Measurements from ENCODE around the gene PROCR.

The PROCR gene

DNA sequence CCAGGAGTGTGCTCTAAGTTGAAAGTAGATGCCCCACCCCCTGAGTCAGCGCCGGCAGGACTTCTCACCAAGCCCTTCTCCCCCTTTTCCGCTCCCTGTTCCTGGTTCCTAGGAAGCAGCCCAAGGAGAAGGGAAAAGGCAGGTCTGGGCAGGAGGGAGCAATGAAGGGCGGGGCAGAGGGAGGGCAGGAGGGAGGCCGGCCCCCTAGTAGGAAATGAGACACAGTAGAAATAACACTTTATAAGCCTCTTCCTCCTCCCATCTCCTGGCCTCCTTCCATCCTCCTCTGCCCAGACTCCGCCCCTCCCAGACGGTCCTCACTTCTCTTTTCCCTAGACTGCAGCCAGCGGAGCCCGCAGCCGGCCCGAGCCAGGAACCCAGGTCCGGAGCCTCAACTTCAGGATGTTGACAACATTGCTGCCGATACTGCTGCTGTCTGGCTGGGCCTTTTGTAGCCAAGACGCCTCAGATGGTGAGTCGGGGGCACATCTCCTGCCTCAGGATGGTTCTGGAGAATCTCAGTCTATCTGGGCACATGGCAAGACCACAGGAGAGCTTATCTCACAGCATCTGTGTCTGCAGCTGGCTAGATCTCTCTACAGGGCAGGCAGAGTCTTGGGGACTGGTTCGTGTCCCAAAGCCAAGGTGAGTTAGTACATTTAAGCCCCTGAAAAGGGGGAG, at the start of gene PROCR:
PROCR (plus strand) TSS at position 320 of the 681 bp plus-strand sequence; CDS start at position 403, 83 bp downstream.
- H3K4me3 ChIP-seq (replicated peaks in 1 of 2; ENCODE audit: low read depth in 2 of 2, low read length in 2 of 2) = peak within 1 kb of the TSS; percentile 50 to 56

DNA sequence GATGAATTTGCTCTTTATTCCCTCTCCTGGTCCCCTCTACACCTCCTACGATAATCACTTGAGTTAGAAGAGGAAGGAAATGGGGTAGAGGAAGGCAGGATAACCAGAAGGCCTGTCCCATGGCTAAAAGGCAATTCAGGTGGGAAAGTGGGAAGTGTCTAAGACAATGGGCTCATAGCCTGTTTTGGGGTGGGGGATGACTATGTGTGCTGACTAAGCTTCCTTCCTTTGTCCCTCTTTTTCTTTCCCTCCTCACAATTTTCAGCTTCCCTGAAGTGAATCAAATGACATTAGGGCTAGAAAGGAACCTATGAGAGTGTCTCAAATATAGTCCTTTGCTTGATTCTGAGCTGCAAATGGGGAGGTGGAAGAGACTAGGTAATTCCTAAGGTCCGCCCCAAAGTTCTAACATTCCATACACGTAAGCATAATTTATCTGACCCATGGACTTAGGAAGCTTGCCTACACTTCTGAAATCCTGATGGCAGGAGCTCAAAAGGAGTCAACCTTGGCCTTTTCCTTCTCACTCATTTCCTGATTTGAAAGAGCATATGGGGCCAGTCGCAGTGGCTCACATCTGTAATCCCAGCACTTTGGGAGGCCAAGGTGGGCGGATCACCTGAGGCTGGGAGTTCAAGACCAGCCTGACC, 49.0 kb upstream of the PROCR start:
- TF ChIP-seq, protein P1, sequence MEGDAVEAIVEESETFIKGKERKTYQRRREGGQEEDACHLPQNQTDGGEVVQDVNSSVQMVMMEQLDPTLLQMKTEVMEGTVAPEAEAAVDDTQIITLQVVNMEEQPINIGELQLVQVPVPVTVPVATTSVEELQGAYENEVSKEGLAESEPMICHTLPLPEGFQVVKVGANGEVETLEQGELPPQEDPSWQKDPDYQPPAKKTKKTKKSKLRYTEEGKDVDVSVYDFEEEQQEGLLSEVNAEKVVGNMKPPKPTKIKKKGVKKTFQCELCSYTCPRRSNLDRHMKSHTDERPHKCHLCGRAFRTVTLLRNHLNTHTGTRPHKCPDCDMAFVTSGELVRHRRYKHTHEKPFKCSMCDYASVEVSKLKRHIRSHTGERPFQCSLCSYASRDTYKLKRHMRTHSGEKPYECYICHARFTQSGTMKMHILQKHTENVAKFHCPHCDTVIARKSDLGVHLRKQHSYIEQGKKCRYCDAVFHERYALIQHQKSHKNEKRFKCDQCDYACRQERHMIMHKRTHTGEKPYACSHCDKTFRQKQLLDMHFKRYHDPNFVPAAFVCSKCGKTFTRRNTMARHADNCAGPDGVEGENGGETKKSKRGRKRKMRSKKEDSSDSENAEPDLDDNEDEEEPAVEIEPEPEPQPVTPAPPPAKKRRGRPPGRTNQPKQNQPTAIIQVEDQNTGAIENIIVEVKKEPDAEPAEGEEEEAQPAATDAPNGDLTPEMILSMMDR (IDR thresholded peaks at IDR 0.05; ENCODE audit: low read depth, low read length) = no peak
- peak; percentile 47 to 53 for DNase-seq (ENCODE audit: low read depth in 2 of 2)
- H3K4me3 ChIP-seq (replicated peaks in 1 of 2; ENCODE audit: low read depth in 2 of 2, low read length in 2 of 2) = no peak overlapping the region

More for the DNA sequence above, at the start of gene PROCR:
- peak; percentile 91 to 94 for DNase-seq (ENCODE audit: low read depth in 2 of 2)
- TF ChIP-seq, protein P1 (IDR thresholded peaks at IDR 0.05; ENCODE audit: low read depth, low read length) = no peak

- TF ChIP-seq, protein P1 (IDR thresholded peaks at IDR 0.05; ENCODE audit: low read depth, low read length) = no peak
- DNase-seq (ENCODE audit: low read depth in 2 of 2) = no peak
- no peak overlapping the region for H3K4me3 ChIP-seq (replicated peaks in 1 of 2; ENCODE audit: low read depth in 2 of 2, low read length in 2 of 2)
These were observed 46.1 kb upstream of the PROCR start for GRCh38 chr20:35125753-35126152.

DNA sequence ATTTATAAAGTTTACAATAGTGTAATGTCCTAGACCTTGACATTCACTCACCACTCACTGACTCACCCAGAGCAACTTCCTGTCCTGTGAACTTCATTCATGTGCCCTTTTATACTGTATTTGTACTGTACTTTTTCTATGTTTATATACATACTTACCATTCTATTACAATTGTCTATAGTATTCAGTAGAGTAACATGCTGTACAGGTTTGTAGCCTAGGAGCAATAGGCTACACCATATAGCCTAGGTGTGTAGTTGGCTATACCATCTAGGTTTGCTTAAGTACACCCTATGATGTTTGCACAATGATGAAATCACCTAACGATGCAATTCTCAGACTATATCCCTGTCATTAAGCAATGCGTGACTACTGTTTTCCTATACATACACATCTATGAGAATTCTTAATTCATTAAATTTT, 42.2 kb upstream of the PROCR start:
- no peak overlapping the region for H3K4me3 ChIP-seq (replicated peaks in 1 of 2; ENCODE audit: low read depth in 2 of 2, low read length in 2 of 2)
- DNase-seq (ENCODE audit: low read depth in 2 of 2) = peak; percentile 42 to 81
- TF ChIP-seq, protein P1 (IDR thresholded peaks at IDR 0.05; ENCODE audit: low read depth, low read length) = no peak

DNA sequence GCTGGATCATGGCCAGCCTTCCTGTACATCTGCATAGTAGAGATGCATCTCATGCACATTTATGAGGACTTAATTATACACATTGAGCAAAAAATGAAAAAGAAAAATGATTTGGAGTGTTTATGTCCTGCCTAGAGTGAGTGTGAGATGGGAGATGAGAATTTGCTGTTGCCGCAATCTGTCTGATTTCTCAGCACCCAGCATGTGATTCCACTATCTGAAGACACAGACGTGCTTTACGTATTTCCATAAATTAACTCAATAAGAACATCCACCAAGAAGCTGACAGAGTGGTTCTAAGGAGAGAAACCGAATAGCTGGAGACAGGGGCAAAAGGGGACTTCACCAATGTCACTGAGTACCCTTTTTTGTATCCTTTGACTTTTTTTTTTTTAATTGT, 39.9 kb upstream of the PROCR start:
- TF ChIP-seq, protein P1 (IDR thresholded peaks at IDR 0.05; ENCODE audit: low read depth, low read length) = no peak
- H3K4me3 ChIP-seq (replicated peaks in 1 of 2; ENCODE audit: low read depth in 2 of 2, low read length in 2 of 2) = no peak overlapping the region
- no peak for DNase-seq (ENCODE audit: low read depth in 2 of 2)

DNA sequence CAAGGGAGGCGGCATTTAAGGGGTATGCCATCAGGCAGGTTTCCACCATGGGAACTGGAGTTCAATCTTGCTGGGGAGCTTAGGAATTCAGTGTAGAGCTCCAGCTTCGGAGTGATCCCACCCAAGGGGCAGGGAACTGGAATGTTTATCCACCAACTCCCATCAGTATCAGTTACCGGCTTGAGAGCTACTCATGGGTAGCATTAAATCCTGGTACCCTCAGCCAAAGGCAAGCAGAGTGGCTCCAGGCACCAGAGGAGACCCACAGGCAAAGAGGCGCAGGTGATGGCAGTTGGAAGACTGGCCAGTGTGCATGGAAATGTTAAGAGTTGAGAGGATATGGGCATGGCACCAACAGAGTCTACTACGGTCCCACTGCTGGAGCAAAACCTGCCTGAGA, 38.8 kb upstream of the PROCR start:
- TF ChIP-seq, protein P1 (IDR thresholded peaks at IDR 0.05; ENCODE audit: low read depth, low read length) = no peak
- DNase-seq (ENCODE audit: low read depth in 2 of 2) = no peak

More for the DNA sequence above, 38.8 kb upstream of the PROCR start:
- no peak overlapping the region for H3K4me3 ChIP-seq (replicated peaks in 1 of 2; ENCODE audit: low read depth in 2 of 2, low read length in 2 of 2)

Measured in cardiac fibroblast (primary cell).